ENCODE data around the gene CSMD2. TPM values are rescaled to one million over a fixed set of nuclear protein-coding genes. Genes with fewer than 3 reads are reported as not detected.

CSMD2 gene
- total RNA-seq, 1 experiment from 2014 or later: not detected

DNA sequence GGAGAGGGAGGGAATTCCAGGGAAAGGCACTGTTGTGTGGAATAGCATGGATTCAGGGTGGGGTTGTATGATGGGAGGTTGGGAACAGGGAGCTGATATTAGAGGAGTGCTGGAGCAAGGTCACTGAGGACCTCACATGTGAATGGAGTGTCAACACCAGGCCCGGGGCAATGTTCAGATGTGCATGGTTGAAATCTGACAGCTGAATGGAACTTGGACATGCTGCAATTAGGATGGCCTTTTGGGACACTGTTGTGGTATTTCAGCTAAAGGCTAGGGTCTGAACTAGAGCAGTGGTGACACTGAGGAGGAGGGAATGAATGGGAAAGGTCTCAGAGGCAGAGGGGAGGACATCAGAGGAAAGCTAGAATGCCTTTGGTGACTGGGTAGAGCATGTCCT is 667.6 kb downstream of the CSMD2 start:
- TF ChIP-seq EZH2 (IDR thresholded peaks at IDR 0.05; ENCODE audit: low read depth): no peak
- TF ChIP-seq, protein P1, sequence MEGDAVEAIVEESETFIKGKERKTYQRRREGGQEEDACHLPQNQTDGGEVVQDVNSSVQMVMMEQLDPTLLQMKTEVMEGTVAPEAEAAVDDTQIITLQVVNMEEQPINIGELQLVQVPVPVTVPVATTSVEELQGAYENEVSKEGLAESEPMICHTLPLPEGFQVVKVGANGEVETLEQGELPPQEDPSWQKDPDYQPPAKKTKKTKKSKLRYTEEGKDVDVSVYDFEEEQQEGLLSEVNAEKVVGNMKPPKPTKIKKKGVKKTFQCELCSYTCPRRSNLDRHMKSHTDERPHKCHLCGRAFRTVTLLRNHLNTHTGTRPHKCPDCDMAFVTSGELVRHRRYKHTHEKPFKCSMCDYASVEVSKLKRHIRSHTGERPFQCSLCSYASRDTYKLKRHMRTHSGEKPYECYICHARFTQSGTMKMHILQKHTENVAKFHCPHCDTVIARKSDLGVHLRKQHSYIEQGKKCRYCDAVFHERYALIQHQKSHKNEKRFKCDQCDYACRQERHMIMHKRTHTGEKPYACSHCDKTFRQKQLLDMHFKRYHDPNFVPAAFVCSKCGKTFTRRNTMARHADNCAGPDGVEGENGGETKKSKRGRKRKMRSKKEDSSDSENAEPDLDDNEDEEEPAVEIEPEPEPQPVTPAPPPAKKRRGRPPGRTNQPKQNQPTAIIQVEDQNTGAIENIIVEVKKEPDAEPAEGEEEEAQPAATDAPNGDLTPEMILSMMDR (conservative IDR thresholded peaks at IDR 0.05): no peak
- Histone ChIP-seq H3K4me2 (no peak overlapping the region), H3K27ac (no peak overlapping the region), H3K9me2 (ENCODE audit: insufficient read depth) (no peaks in the 10 kb centered on the region), H3F3A (ENCODE audit: insufficient read depth, low read depth) (no peaks in the 10 kb centered on the region), H3K4me3 (no peak overlapping the region), H3K79me2 (ENCODE audit: low read depth) (no peaks in the 10 kb centered on the region), H3K9me3 (ENCODE audit: insufficient read depth, low read depth) (peaks cover 47% of the 10 kb centered on the region), H4K20me1 (ENCODE audit: insufficient read depth) (no peaks in the 10 kb centered on the region), H3K4me1 (replicated peaks; ENCODE audit: insufficient read depth) (no peaks in the 10 kb centered on the region), H3K27me3 (ENCODE audit: insufficient read depth, low read depth) (no peaks in the 10 kb centered on the region), H3K36me3 (ENCODE audit: low read depth) (peaks cover 4% of the 10 kb centered on the region; the same call in 1 of the 2 replicates), H2AFZ (no peak overlapping the region)
- DNase-seq: no peak
- no TSS peak for BruUV-seq (replicated peaks)
- ChIA-PET POLR2A (ENCODE audit: unreplicated experiment) (no interaction called here), CTCF (no interaction called here)
- intact Hi-C loops (cut with micrococcal nuclease; ENCODE audit: unreplicated experiment): no loop called here

GRCh38 chr1:33494929-33495328 is 670.1 kb downstream of the CSMD2 start:
- CTCF ChIA-PET: no interaction called here
- no TSS peak for BruUV-seq (replicated peaks)
- peaks cover 47% of the 10 kb centered on the region for H3K9me3 ChIP-seq (ENCODE audit: insufficient read depth, low read depth)

GRCh38 chr1:33488624-33489023 is 676.4 kb downstream of the CSMD2 start:
- Histone ChIP-seq H3K79me2 (ENCODE audit: low read depth) (no peaks in the 10 kb centered on the region), H3K27ac (no peak overlapping the region), H3K4me1 (replicated peaks; ENCODE audit: insufficient read depth) (no peaks in the 10 kb centered on the region), H3F3A (ENCODE audit: insufficient read depth, low read depth) (no peaks in the 10 kb centered on the region), H3K27me3 (ENCODE audit: insufficient read depth, low read depth) (no peaks in the 10 kb centered on the region), H3K9me3 (ENCODE audit: insufficient read depth, low read depth) (peaks cover 9% of the 10 kb centered on the region), H3K36me3 (ENCODE audit: low read depth) (peaks cover 36% of the 10 kb centered on the region), H3K4me3 (no peak overlapping the region), H3K4me2 (no peak overlapping the region), H3K9me2 (ENCODE audit: insufficient read depth) (no peaks in the 10 kb centered on the region), H4K20me1 (ENCODE audit: insufficient read depth) (no peaks in the 10 kb centered on the region), H2AFZ (no peak overlapping the region)
- CTCF ChIA-PET: no interaction called here
- intact Hi-C loops (cut with micrococcal nuclease; ENCODE audit: unreplicated experiment): no loop called here
- BruUV-seq (replicated peaks): no TSS peak
- TF ChIP-seq, protein P1 (conservative IDR thresholded peaks at IDR 0.05): no peak
- no peak for TF ChIP-seq EZH2 (IDR thresholded peaks at IDR 0.05; ENCODE audit: low read depth)
- POLR2A ChIA-PET (ENCODE audit: unreplicated experiment): no interaction called here
- no peak for DNase-seq

More at GRCh38 chr1:33494929-33495328, 670.1 kb downstream of the CSMD2 start:
- Histone ChIP-seq H2AFZ (no peak overlapping the region), H3K4me2 (no peak overlapping the region), H3K27me3 (ENCODE audit: insufficient read depth, low read depth) (no peaks in the 10 kb centered on the region), H3K27ac (no peak overlapping the region), H4K20me1 (ENCODE audit: insufficient read depth) (no peaks in the 10 kb centered on the region), H3K4me1 (replicated peaks; ENCODE audit: insufficient read depth) (no peaks in the 10 kb centered on the region), H3K79me2 (ENCODE audit: low read depth) (no peaks in the 10 kb centered on the region), H3F3A (ENCODE audit: insufficient read depth, low read depth) (no peaks in the 10 kb centered on the region), H3K4me3 (no peak overlapping the region), H3K9me2 (ENCODE audit: insufficient read depth) (no peaks in the 10 kb centered on the region), H3K36me3 (ENCODE audit: low read depth) (peaks cover 23% of the 10 kb centered on the region)
- POLR2A ChIA-PET (ENCODE audit: unreplicated experiment): no interaction called here
- intact Hi-C loops (cut with micrococcal nuclease; ENCODE audit: unreplicated experiment): no loop called here
- DNase-seq: no peak
- TF ChIP-seq, protein P1 (conservative IDR thresholded peaks at IDR 0.05): no peak
- no peak for TF ChIP-seq EZH2 (IDR thresholded peaks at IDR 0.05; ENCODE audit: low read depth)

All from PC-9 (cell line).